ENCODE data around the gene MATN1. TPM values are rescaled to one million over a fixed set of nuclear protein-coding genes. Genes with fewer than 3 reads are reported as not detected.

The MATN1 gene
- total RNA-seq, 1 donor from 2014 or later: 1.7 TPM

DNA sequence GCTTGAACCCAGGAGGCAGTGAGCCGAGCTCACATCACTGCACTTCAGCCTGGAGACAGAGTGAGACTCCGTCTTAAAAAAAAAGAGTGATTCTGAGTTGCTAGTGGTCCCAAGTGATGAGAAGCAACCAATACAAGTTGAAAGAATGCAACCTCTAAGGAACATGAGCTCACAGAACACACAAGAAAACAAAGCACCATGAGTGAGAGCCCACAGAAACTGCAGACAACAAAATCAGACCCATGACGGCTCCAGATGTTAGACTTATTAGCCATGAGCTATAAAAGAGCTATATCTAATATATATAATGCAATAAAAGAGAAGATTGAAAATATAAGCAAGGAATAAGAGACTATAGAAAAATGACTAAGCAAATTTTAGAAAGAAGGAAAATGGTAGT, 50.0 kb downstream of the MATN1 start:
- H3K27ac Mint-ChIP-seq (ENCODE audit: unreplicated experiment): no peak overlapping the region
- H3K36me3 Mint-ChIP-seq (ENCODE audit: low read depth, unreplicated experiment): no peaks in the 10 kb centered on the region
- no peaks in the 10 kb centered on the region for H3K9me3 Mint-ChIP-seq (ENCODE audit: unreplicated experiment)
- TF ChIP-seq, protein P1, sequence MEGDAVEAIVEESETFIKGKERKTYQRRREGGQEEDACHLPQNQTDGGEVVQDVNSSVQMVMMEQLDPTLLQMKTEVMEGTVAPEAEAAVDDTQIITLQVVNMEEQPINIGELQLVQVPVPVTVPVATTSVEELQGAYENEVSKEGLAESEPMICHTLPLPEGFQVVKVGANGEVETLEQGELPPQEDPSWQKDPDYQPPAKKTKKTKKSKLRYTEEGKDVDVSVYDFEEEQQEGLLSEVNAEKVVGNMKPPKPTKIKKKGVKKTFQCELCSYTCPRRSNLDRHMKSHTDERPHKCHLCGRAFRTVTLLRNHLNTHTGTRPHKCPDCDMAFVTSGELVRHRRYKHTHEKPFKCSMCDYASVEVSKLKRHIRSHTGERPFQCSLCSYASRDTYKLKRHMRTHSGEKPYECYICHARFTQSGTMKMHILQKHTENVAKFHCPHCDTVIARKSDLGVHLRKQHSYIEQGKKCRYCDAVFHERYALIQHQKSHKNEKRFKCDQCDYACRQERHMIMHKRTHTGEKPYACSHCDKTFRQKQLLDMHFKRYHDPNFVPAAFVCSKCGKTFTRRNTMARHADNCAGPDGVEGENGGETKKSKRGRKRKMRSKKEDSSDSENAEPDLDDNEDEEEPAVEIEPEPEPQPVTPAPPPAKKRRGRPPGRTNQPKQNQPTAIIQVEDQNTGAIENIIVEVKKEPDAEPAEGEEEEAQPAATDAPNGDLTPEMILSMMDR (IDR thresholded peaks at IDR 0.05; ENCODE audit: unreplicated experiment): no peak
- peaks cover 6% of the 10 kb centered on the region for H3K4me1 Mint-ChIP-seq (ENCODE audit: unreplicated experiment)
- no peak for DNase-seq (ENCODE audit: low spot score)
- no peaks in the 10 kb centered on the region for H3K27me3 Mint-ChIP-seq (ENCODE audit: unreplicated experiment)
- H3K4me3 Mint-ChIP-seq (ENCODE audit: unreplicated experiment): no peak overlapping the region

- no peaks in the 10 kb centered on the region for H3K9me3 Mint-ChIP-seq (ENCODE audit: unreplicated experiment)
- no peak overlapping the region for H3K4me3 Mint-ChIP-seq (ENCODE audit: unreplicated experiment)
- H3K27ac Mint-ChIP-seq (ENCODE audit: unreplicated experiment): no peak overlapping the region
- H3K27me3 Mint-ChIP-seq (ENCODE audit: unreplicated experiment): no peaks in the 10 kb centered on the region
- TF ChIP-seq, protein P1 (IDR thresholded peaks at IDR 0.05; ENCODE audit: unreplicated experiment): no peak
- H3K36me3 Mint-ChIP-seq (ENCODE audit: low read depth, unreplicated experiment): no peaks in the 10 kb centered on the region
- peaks cover 6% of the 10 kb centered on the region for H3K4me1 Mint-ChIP-seq (ENCODE audit: unreplicated experiment)
- no peak for DNase-seq (ENCODE audit: low spot score)
Measured at GRCh38 chr1:30672661-30673060, 50.7 kb downstream of the MATN1 start.

- H3K36me3 Mint-ChIP-seq (ENCODE audit: low read depth, unreplicated experiment): no peaks in the 10 kb centered on the region
- no peaks in the 10 kb centered on the region for H3K9me3 Mint-ChIP-seq (ENCODE audit: unreplicated experiment)
- no peak for DNase-seq (ENCODE audit: low spot score)
- H3K4me1 Mint-ChIP-seq (ENCODE audit: unreplicated experiment): peaks cover 6% of the 10 kb centered on the region
- H3K27me3 Mint-ChIP-seq (ENCODE audit: unreplicated experiment): peaks cover 1% of the 10 kb centered on the region
- TF ChIP-seq, protein P1 (IDR thresholded peaks at IDR 0.05; ENCODE audit: unreplicated experiment): no peak
- H3K4me3 Mint-ChIP-seq (ENCODE audit: unreplicated experiment): no peak overlapping the region
- no peak overlapping the region for H3K27ac Mint-ChIP-seq (ENCODE audit: unreplicated experiment)
Measured at GRCh38 chr1:30670240-30671060, 52.9 kb downstream of the MATN1 start.

GRCh38 chr1:30668546-30669327, 54.6 kb downstream of the MATN1 start:
- no peak overlapping the region for H3K27ac Mint-ChIP-seq (ENCODE audit: unreplicated experiment)
- no peak for DNase-seq (ENCODE audit: low spot score)
- H3K4me1 Mint-ChIP-seq (ENCODE audit: unreplicated experiment): peaks cover 6% of the 10 kb centered on the region
- H3K4me3 Mint-ChIP-seq (ENCODE audit: unreplicated experiment): no peak overlapping the region
- H3K27me3 Mint-ChIP-seq (ENCODE audit: unreplicated experiment): peaks cover 3% of the 10 kb centered on the region
- H3K9me3 Mint-ChIP-seq (ENCODE audit: unreplicated experiment): no peaks in the 10 kb centered on the region
- TF ChIP-seq, protein P1 (IDR thresholded peaks at IDR 0.05; ENCODE audit: unreplicated experiment): no peak
- no peaks in the 10 kb centered on the region for H3K36me3 Mint-ChIP-seq (ENCODE audit: low read depth, unreplicated experiment)

- TF ChIP-seq, protein P1 (IDR thresholded peaks at IDR 0.05; ENCODE audit: unreplicated experiment): no peak
- DNase-seq (ENCODE audit: low spot score): no peak
- Mint-ChIP-seq H3K36me3 (ENCODE audit: low read depth, unreplicated experiment) (no peaks in the 10 kb centered on the region), H3K4me3 (ENCODE audit: unreplicated experiment) (no peak overlapping the region), H3K27ac (ENCODE audit: unreplicated experiment) (no peak overlapping the region), H3K4me1 (ENCODE audit: unreplicated experiment) (peaks cover 6% of the 10 kb centered on the region), H3K27me3 (ENCODE audit: unreplicated experiment) (peaks cover 3% of the 10 kb centered on the region), H3K9me3 (ENCODE audit: unreplicated experiment) (no peaks in the 10 kb centered on the region)
Measured at GRCh38 chr1:30668024-30668423, 55.4 kb downstream of the MATN1 start.

Data from endothelial cell (in vitro differentiated cells).